Fibroblast of the aortic adventitia (primary cell): Measurements from ENCODE around the gene WDR31. TPM values are rescaled to one million over a fixed set of nuclear protein-coding genes. Genes with fewer than 3 reads are reported as not detected.
A peak's percentile ranks its signal among the peaks of the same experiment; 100 is the strongest.

Experiments
- DNase-seq: peaks from one replicate; pipeline ENCODE4 v3.0.0-alpha.2; 2010; ENCODE audit warnings: low read depth
- H3K4me3 ChIP-seq: 2 replicates; pipeline ENCODE4 v1.5.1; 2011; ENCODE audit warnings: low read depth, mild to moderate bottlenecking, control low read depth, low read length, moderate library complexity
- total RNA-seq: library from RNA; depleted of rRNA; stranded (reverse); fragments of >200 nt; gene quantifications from 2 replicates; pipeline ENCODE4 v1.2.3, GENCODE V29; 2012; ENCODE audit warnings: low replicate concordance
- TF ChIP-seq, protein P1 (sequence below): IDR thresholded peaks from 2 replicates; pipeline ENCODE4 v1.5.1; 2011; ENCODE audit warnings: mild to moderate bottlenecking, low read length, control low read depth, inconsistent platforms; ENCODE audit not compliant: insufficient read depth

The WDR31 gene
- total RNA-seq, 1 donor = 2.4 TPM

- DNase-seq = no peak
- TF ChIP-seq, protein P1, sequence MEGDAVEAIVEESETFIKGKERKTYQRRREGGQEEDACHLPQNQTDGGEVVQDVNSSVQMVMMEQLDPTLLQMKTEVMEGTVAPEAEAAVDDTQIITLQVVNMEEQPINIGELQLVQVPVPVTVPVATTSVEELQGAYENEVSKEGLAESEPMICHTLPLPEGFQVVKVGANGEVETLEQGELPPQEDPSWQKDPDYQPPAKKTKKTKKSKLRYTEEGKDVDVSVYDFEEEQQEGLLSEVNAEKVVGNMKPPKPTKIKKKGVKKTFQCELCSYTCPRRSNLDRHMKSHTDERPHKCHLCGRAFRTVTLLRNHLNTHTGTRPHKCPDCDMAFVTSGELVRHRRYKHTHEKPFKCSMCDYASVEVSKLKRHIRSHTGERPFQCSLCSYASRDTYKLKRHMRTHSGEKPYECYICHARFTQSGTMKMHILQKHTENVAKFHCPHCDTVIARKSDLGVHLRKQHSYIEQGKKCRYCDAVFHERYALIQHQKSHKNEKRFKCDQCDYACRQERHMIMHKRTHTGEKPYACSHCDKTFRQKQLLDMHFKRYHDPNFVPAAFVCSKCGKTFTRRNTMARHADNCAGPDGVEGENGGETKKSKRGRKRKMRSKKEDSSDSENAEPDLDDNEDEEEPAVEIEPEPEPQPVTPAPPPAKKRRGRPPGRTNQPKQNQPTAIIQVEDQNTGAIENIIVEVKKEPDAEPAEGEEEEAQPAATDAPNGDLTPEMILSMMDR = no peak
- no peak overlapping the region for H3K4me3 ChIP-seq
Measured at GRCh38 chr9:113278840-113279239, 61.2 kb downstream of the WDR31 start.

GRCh38 chr9:113275157-113276131 is 64.6 kb downstream of the WDR31 start, which contains the start of the genes CDC26 and PRPF4:
CDC26 (minus strand) TSS chr9:113275572; CDS start chr9:113272507, 3,065 bp downstream.
PRPF4 (plus strand) TSS chr9:113275658; CDS start chr9:113275744, 86 bp downstream.
- H3K4me3 ChIP-seq = peak within 1 kb of the TSS; percentile 96
- DNase-seq = peak; percentile 99
- TF ChIP-seq, protein P1 = no peak

- H3K4me3 ChIP-seq = peak overlapping the region; percentile 96
- peak; percentile 72 for DNase-seq
- TF ChIP-seq, protein P1 = peak; percentile 68
Measured at GRCh38 chr9:113274474-113275156, 65.5 kb downstream of the WDR31 start.

DNA sequence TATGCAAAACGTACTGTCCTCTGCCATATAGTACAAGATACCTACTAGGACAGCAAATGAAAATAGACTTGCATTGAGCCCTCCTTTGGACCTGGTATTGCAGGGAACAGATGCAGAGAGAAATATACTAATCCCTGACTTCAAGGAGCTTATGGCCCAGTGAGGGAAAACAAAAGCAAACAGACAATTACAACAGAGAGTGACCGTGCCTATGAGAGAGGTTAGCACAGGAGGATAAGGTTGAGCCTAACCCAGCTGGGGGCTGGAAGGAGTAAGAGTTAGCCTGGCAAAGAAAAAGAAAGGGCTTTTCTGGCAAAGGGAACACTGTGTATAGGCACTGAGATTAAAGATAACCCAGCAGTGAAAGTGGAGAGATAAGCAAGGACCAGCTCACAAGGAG is 70.2 kb downstream of the WDR31 start:
- no peak for DNase-seq

DNA sequence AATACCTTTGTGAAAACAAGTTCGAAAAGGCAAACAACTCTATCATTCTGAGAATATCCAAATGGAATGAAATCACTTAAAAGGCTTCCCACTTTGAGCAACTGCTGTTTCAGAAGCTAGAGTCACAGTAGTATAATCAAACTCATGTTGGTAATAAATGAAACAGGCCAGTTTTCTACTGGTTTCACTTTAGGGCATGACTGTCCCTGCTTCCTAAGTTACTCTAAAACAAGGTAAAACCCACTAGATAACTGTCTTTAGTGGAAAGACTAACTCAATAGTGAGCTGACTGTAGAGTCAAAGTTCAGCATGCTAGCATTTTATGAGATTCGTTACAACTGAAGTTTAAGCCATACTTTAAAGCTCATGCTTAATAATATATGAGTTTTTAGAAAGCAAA is 70.7 kb downstream of the WDR31 start:
- TF ChIP-seq, protein P1 = no peak

More for the DNA sequence above, 70.2 kb downstream of the WDR31 start:
- H3K4me3 ChIP-seq = no peak overlapping the region
- TF ChIP-seq, protein P1 = no peak

GRCh38 chr9:113267911-113268566 is 72.0 kb downstream of the WDR31 start:
- DNase-seq = no peak
- TF ChIP-seq, protein P1 = no peak
- no peak overlapping the region for H3K4me3 ChIP-seq

More for the DNA sequence above, 70.7 kb downstream of the WDR31 start:
- H3K4me3 ChIP-seq = no peak overlapping the region
- no peak for DNase-seq
